ENCODE results near the gene NEU1.

The NEU1 gene

DNA sequence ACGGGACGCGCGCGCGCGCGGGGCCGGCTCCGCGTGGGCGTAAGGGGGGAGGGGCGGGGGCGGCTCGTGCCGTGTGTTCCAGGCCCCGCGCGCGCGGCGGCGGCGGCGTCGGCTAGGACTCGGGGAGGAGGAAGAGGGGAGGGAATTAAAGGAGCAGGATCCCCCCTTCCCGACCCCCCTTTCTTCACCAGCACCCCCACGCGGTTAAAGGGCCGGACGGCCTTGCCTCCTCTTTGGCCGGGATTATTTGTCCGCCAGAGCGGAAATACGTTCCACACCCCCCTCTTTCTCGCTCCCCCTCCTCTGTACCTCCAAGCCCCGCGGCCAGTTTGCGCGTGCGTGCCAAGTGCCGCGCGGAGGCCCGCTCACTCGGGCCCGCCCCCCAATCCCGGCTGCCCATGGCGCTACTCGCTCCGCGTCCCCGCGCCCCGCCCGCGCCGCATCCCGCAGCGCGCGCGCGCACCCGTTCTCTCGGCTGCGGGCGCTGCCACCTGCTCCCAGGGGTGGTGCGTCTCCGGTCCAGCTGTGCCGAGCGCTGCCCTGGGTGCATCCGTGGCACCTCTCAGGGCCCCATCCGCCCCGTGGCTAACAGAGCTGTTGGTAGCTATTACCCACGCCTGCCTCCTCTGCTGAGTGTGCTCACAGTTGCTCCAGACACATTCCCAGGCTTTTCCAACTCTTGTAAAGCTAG, 39.5 kb upstream of the NEU1 start, which contains the start of gene ZBTB12:
TSS of gene ZBTB12 (minus strand) at position 134 of the 691 bp plus-strand sequence. CDS start 781 bp downstream, outside the sequence.
- Histone ChIP-seq H3K9me3 (ENCODE audit: control insufficient read depth, insufficient read depth, low read length) (no peaks in the 10 kb centered on the region), H3K36me3 (ENCODE audit: control insufficient read depth, insufficient read depth, low read length) (peaks cover 4% of the 10 kb centered on the region), H3K27me3 (ENCODE audit: control insufficient read depth, insufficient read depth, low read length) (no peaks in the 10 kb centered on the region), H3K27ac (ENCODE audit: low read length) (no peak within 1 kb of the TSS), H3K4me3 (ENCODE audit: low read length) (peak within 1 kb of the TSS; percentile 52; the same call in 1 of the 2 replicates), H3K4me1 (ENCODE audit: control insufficient read depth, insufficient read depth, low read length) (peaks cover 8% of the 10 kb centered on the region)
- no CpG with 5 or more reads among the region's 77 CpGs for WGBS (ENCODE audit: insufficient coverage, insufficient read length)
- DNase-seq (ENCODE audit: low read depth, low spot score): peak; percentile 91

DNA sequence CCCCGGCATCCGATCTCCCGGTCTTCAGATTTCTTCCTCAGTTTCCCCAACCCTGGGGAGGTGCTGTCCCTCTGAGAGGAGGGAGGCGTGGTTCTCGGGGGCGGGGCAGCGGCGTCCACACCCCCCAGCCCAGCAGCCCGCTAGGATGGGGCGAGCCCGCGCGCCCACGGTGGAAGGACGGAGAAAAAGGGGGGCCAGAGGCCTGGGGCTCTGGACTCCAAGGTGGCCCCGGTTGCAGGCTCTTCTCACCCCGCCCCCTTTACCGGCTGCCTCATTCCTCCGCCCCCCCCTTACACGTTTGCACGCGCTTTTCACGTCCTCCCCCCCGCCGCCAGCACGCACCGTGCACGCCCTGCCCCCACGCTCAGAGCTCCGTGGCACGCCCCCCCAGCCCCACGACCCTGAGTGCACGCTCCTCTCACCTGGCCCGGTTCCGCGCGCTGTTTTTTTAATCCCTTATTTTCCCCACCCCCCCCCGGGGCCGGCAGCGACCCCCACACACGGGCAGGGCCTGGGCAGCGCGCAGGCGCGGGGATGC, 38.9 kb upstream of the NEU1 start:
- H3K4me1 ChIP-seq (ENCODE audit: control insufficient read depth, insufficient read depth, low read length): peaks cover 8% of the 10 kb centered on the region
- WGBS (ENCODE audit: insufficient coverage, insufficient read length): no CpG with 5 or more reads among the region's 45 CpGs
- peak overlapping the region; percentile 52; the same call in 1 of the 2 replicates for H3K4me3 ChIP-seq (ENCODE audit: low read length)
- H3K27ac ChIP-seq (ENCODE audit: low read length): no peak overlapping the region
- no peaks in the 10 kb centered on the region for H3K27me3 ChIP-seq (ENCODE audit: control insufficient read depth, insufficient read depth, low read length)
- no peak for DNase-seq (ENCODE audit: low read depth, low spot score)
- peaks cover 4% of the 10 kb centered on the region for H3K36me3 ChIP-seq (ENCODE audit: control insufficient read depth, insufficient read depth, low read length)
- H3K9me3 ChIP-seq (ENCODE audit: control insufficient read depth, insufficient read depth, low read length): no peaks in the 10 kb centered on the region

DNA sequence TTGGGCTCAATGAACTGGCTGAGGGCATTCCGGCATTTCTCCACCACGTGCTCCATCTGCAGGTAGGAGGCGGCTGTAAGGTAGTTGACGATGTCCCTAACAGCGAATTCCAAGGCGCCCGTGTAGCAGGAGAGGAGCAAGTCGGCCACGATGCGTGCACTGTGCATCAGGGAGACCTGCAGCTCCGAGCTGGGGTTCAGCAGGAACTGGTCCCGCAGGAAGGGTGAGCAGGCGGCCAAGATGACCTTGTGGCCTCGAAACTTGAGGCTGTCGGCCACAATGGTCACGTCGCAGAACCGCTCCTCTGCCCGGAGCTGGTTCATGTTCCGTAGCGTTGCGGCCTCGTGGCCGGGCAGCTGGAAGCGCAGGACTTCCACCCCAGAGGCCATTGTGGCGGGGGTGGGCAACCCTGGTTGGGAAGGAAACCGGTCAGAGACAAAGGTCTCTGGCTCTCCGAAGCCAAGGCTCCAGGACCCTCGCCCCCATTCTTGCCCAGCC, 38.3 kb upstream of the NEU1 start:
- no peak for DNase-seq (ENCODE audit: low read depth, low spot score)
- peak overlapping the region; percentile 52; the same call in 1 of the 2 replicates for H3K4me3 ChIP-seq (ENCODE audit: low read length)
- no peaks in the 10 kb centered on the region for H3K27me3 ChIP-seq (ENCODE audit: control insufficient read depth, insufficient read depth, low read length)
- peaks cover 7% of the 10 kb centered on the region for H3K4me1 ChIP-seq (ENCODE audit: control insufficient read depth, insufficient read depth, low read length)
- peaks cover 6% of the 10 kb centered on the region for H3K36me3 ChIP-seq (ENCODE audit: control insufficient read depth, insufficient read depth, low read length)
- no CpG with 5 or more reads among the region's 29 CpGs for WGBS (ENCODE audit: insufficient coverage, insufficient read length)
- no peak overlapping the region for H3K27ac ChIP-seq (ENCODE audit: low read length)
- no peaks in the 10 kb centered on the region for H3K9me3 ChIP-seq (ENCODE audit: control insufficient read depth, insufficient read depth, low read length)

DNA sequence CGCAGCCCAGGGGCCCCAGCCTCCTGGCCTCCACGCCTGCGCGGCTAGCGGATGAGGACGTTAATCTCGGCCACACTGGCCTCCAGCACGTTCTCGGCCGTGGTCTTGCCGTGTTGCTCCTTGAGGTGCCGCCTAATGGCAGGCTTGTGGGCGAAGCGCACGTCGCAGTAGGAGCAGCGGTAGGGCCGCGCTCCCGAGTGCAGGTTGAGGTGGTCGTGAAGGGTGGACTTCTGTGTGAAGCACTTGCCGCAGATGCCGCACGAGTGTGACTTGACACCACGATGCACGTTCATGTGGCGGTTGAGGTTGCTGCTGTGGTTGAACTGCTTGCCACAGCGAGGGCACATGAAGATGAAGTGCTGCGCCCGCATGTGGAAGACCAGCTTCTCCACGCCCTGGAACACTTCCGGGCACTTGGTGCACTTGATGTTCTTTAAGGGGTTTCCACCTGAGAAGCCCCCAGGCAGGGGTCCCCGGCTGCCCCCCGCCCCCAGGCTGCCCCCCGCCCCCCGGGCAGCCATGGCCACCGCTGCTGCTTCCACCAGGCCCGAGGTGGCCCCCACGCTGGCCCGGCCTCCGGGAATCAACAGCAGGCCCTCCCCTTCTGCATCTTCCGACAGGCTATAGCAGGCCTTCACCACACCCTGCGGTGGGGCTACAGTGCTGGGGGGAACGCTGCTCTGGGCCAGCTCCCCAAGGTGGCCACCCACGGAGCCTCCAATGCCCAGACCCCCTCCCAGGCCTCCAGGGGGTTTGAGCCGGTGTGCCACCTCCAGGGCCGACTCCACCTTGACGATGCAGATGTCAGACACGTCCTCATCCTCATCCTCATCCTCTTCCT, 37.5 kb upstream of the NEU1 start:
- Histone ChIP-seq H3K4me3 (ENCODE audit: low read length) (no peak overlapping the region), H3K36me3 (ENCODE audit: control insufficient read depth, insufficient read depth, low read length) (peaks cover 7% of the 10 kb centered on the region), H3K9me3 (ENCODE audit: control insufficient read depth, insufficient read depth, low read length) (no peaks in the 10 kb centered on the region), H3K27ac (ENCODE audit: low read length) (no peak overlapping the region), H3K27me3 (ENCODE audit: control insufficient read depth, insufficient read depth, low read length) (no peaks in the 10 kb centered on the region), H3K4me1 (ENCODE audit: control insufficient read depth, insufficient read depth, low read length) (peaks cover 7% of the 10 kb centered on the region)
- no peak for DNase-seq (ENCODE audit: low read depth, low spot score)
- no CpG with 5 or more reads among the region's 49 CpGs for WGBS (ENCODE audit: insufficient coverage, insufficient read length)

DNA sequence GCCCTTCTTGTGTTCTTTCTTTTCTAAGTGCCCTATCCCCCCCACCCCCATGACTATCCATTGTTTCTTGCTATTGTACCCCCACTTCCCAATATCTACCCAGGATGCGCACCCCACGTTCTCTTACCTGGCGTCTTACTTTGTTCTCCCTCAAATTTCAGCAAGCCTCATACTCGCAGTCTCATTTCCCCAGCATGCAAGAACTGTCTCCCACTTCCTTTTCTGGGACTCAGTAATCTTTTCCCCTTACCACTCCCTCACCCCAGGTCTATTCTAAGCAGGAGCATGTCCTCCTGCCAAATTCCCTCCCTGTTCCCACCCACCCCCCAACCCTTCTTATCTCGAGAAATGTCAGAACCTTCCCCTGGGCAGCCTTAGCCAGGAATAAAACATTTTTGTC, 36.6 kb upstream of the NEU1 start:
- DNase-seq (ENCODE audit: low read depth, low spot score): no peak
- no CpG with 5 or more reads among the region's 5 CpGs for WGBS (ENCODE audit: insufficient coverage, insufficient read length)
- H3K27me3 ChIP-seq (ENCODE audit: control insufficient read depth, insufficient read depth, low read length): no peaks in the 10 kb centered on the region
- H3K4me3 ChIP-seq (ENCODE audit: low read length): no peak overlapping the region
- peaks cover 7% of the 10 kb centered on the region for H3K4me1 ChIP-seq (ENCODE audit: control insufficient read depth, insufficient read depth, low read length)
- peaks cover 7% of the 10 kb centered on the region for H3K36me3 ChIP-seq (ENCODE audit: control insufficient read depth, insufficient read depth, low read length)
- H3K9me3 ChIP-seq (ENCODE audit: control insufficient read depth, insufficient read depth, low read length): no peaks in the 10 kb centered on the region
- no peak overlapping the region for H3K27ac ChIP-seq (ENCODE audit: low read length)

DNA sequence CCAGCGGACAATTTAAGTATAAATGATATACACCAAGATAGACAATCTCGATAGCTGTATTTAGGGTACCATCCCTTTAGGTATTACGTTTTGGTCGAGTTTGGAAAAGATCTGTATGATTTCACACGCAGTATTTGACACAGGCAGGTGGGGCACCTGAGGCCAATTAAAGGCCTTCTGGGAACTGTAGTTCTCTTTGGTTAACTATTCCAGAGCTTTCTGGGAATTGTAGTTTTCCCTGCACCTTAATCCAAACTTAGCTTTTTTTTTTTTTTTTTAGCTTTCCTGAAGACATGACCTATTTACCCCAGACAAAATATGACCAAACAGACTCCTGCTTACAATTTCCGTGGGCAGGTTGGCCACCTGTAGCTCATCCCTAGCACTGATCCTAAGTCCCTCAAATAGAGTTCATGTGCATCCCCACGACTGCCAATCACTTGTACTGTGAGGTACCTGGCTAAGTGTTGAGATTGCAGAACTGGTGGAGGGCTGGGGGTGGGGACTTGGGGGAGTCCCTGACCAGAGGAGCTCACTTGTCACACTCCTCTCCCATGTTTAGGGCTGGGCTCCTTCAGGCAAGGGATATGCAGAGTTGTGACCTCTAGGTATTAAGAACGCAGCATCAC, 35.9 kb upstream of the NEU1 start:
- no CpG with 5 or more reads among the region's 8 CpGs for WGBS (ENCODE audit: insufficient coverage, insufficient read length)
- no peak for DNase-seq (ENCODE audit: low read depth, low spot score)
- no peaks in the 10 kb centered on the region for H3K27me3 ChIP-seq (ENCODE audit: control insufficient read depth, insufficient read depth, low read length)
- H3K4me1 ChIP-seq (ENCODE audit: control insufficient read depth, insufficient read depth, low read length): peaks cover 7% of the 10 kb centered on the region
- no peaks in the 10 kb centered on the region for H3K9me3 ChIP-seq (ENCODE audit: control insufficient read depth, insufficient read depth, low read length)
- peaks cover 8% of the 10 kb centered on the region for H3K36me3 ChIP-seq (ENCODE audit: control insufficient read depth, insufficient read depth, low read length)
- H3K4me3 ChIP-seq (ENCODE audit: low read length): peak overlapping the region; percentile 87
- no peak overlapping the region for H3K27ac ChIP-seq (ENCODE audit: low read length)

DNA sequence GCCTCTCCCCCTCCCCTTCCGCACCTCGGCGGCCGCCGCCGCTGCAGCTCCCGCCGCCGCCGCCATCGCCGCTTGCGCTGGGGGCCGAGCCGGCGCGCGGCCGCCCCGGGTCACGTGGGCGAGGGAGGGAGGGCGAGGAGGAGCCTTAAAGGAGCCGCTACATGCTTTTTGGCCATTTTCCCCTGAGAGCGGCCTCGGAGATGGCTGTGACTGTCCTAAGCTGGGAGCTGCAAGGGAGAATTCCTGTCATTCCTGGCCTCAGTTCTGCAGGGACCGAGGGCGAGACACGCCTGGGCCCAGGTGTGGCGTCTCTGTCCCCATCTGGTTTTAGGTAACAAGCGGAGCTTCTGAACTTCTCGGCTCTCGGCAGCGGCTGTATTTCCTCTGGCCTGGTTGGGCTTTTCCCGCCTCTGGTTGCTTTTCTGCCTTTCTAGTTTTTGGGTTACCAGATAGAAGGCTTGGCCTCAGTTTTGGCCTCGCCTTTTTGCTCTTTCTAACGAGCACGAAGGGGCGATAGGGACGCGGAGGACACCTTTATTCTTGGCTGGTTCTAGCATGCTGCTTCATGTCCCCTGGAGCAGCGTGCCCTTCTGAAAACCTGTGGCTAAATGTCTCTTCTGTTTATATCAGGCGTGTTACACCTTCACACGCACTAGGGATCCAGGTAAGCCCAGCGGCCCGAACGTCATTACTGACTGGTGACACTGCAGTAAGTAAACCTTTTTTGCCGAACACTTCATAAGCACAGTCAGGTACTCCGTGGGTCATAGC, 35.2 kb upstream of the NEU1 start, which contains the start of gene EHMT2:
TSS of gene EHMT2 (minus strand) at position 87 of the 771 bp plus-strand sequence. CDS start at position 66, 21 bp downstream.
- peak within 1 kb of the TSS; percentile 87 for H3K4me3 ChIP-seq (ENCODE audit: low read length)
- H3K27ac ChIP-seq (ENCODE audit: low read length): no peak within 1 kb of the TSS
- no peaks in the 10 kb centered on the region for H3K27me3 ChIP-seq (ENCODE audit: control insufficient read depth, insufficient read depth, low read length)
- no peak for DNase-seq (ENCODE audit: low read depth, low spot score)
- no CpG with 5 or more reads among the region's 49 CpGs for WGBS (ENCODE audit: insufficient coverage, insufficient read length)
- no peaks in the 10 kb centered on the region for H3K9me3 ChIP-seq (ENCODE audit: control insufficient read depth, insufficient read depth, low read length)
- H3K36me3 ChIP-seq (ENCODE audit: control insufficient read depth, insufficient read depth, low read length): peaks cover 13% of the 10 kb centered on the region
- H3K4me1 ChIP-seq (ENCODE audit: control insufficient read depth, insufficient read depth, low read length): peaks cover 7% of the 10 kb centered on the region

DNA sequence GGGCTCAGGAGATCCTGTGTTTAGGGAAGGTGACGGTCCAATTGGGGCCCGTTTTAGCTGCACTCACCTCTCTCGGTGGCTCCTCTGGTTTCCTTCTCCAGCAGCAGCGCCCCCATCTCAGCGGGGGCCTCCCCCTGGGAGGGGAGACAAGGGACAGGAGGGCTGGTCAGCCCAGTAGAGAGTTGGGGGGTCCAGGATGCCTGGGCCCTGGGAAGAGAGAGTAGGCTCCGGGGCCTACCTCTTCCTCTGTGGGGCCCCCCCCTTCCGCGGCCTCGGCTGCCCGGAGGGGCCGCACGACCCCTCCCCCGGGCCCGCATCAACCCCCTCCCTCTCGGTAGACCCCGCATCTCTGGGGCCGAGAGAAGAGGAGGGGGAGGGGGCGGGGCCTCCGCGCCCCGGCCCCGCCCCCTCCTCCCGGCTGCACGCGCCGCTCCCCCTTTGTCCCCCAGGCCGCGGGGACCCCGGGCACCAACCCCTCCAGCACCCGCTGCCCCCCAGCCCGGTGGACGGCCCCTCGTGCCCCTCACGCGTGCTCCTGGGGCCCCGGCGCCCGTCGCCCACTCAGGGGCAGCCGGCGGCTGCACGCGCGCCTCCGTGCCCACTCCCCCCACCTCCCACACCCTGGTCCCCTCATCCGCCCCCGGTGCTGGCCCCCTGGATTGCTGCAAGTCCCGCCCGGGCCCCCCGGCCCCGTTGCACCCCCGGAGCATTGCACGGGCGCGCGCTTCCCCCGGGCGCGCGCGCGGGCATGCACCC, 34.4 kb upstream of the NEU1 start:
- Histone ChIP-seq H3K9me3 (ENCODE audit: control insufficient read depth, insufficient read depth, low read length) (no peaks in the 10 kb centered on the region), H3K4me1 (ENCODE audit: control insufficient read depth, insufficient read depth, low read length) (peaks cover 7% of the 10 kb centered on the region), H3K27me3 (ENCODE audit: control insufficient read depth, insufficient read depth, low read length) (no peaks in the 10 kb centered on the region), H3K4me3 (ENCODE audit: low read length) (peak overlapping the region; percentile 87), H3K27ac (ENCODE audit: low read length) (no peak overlapping the region), H3K36me3 (ENCODE audit: control insufficient read depth, insufficient read depth, low read length) (peaks cover 21% of the 10 kb centered on the region)
- WGBS (ENCODE audit: insufficient coverage, insufficient read length): no CpG with 5 or more reads among the region's 62 CpGs
- no peak for DNase-seq (ENCODE audit: low read depth, low spot score)

DNA sequence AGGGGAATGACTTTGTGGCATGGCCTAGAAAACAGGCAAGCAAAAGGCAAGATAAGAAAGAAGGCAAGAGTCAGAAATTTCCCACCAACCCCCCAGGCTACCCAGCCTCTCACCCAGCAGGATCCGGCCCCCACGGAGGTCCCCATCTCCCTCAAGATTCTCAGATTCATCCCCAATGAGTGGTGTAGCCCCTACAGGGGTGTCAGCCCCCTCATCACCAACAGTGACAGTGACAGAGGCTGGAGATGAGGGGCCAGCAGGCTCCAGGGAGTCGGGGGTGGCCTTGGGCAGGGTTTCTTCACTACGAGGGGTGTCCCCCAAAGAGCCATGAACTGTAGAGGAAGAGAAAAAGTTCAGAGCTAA, 33.9 kb upstream of the NEU1 start:
- H3K27ac ChIP-seq (ENCODE audit: low read length): no peak overlapping the region
- peaks cover 7% of the 10 kb centered on the region for H3K4me1 ChIP-seq (ENCODE audit: control insufficient read depth, insufficient read depth, low read length)
- no peak for DNase-seq (ENCODE audit: low read depth, low spot score)
- WGBS (ENCODE audit: insufficient coverage, insufficient read length): no CpG with 5 or more reads among the region's 4 CpGs
- H3K36me3 ChIP-seq (ENCODE audit: control insufficient read depth, insufficient read depth, low read length): peaks cover 21% of the 10 kb centered on the region
- H3K9me3 ChIP-seq (ENCODE audit: control insufficient read depth, insufficient read depth, low read length): no peaks in the 10 kb centered on the region
- H3K27me3 ChIP-seq (ENCODE audit: control insufficient read depth, insufficient read depth, low read length): no peaks in the 10 kb centered on the region
- peak overlapping the region; percentile 87; the same call in 1 of the 2 replicates for H3K4me3 ChIP-seq (ENCODE audit: low read length)
